ENCODE results near the gene CREB3L4.

CREB3L4 gene

GRCh38 chr1:153945131-153945794 is 22.4 kb upstream of the CREB3L4 start:
- Histone ChIP-seq H3K79me2 (ENCODE audit: control insufficient read depth, low read length) (peaks cover 38% of the 10 kb centered on the region), H3K27me3 (ENCODE audit: control insufficient read depth, low read length) (no peaks in the 10 kb centered on the region), H3K36me3 (ENCODE audit: control insufficient read depth, low read length) (peaks cover 85% of the 10 kb centered on the region), H3K4me3 (ENCODE audit: low read length) (peak overlapping the region; percentile 76), H3K9me3 (ENCODE audit: control insufficient read depth, insufficient read depth, low read length) (no peaks in the 10 kb centered on the region), H3K9me2 (replicated peaks; ENCODE audit: control insufficient read depth, low read length) (no peaks in the 10 kb centered on the region), H3K27ac (ENCODE audit: low read depth, low read length) (peak overlapping the region; percentile 90), H3F3A (ENCODE audit: control insufficient read depth, insufficient read depth) (peaks cover 21% of the 10 kb centered on the region), H3K4me1 (ENCODE audit: control insufficient read depth, low read length) (peaks cover 52% of the 10 kb centered on the region), H4K20me1 (ENCODE audit: control insufficient read depth, insufficient read depth, low read depth, low read length) (no peaks in the 10 kb centered on the region), H3K4me2 (ENCODE audit: low read length) (peak overlapping the region; percentile 86)
- TF ChIP-seq EZH2phosphoT487 (IDR thresholded peaks at IDR 0.05; ENCODE audit: borderline replicate concordance, low read length) (no peak), CTCF (IDR thresholded peaks at IDR 0.05; ENCODE audit: low read depth, low read length, poor library complexity, severe bottlenecking) (no peak)

GRCh38 chr1:153945795-153946621 is 21.7 kb upstream of the CREB3L4 start:
- peaks cover 85% of the 10 kb centered on the region for H3K36me3 ChIP-seq (ENCODE audit: control insufficient read depth, low read length)

GRCh38 chr1:153946622-153947241 is 21.0 kb upstream of the CREB3L4 start, which contains the start of gene DENND4B:
Gene DENND4B, minus strand, starts transcription at chr1:153946718. Its CDS starts 2,344 bp downstream, at chr1:153944374.
- H3K4me1 ChIP-seq (ENCODE audit: control insufficient read depth, low read length), result peaks cover 59% of the 10 kb centered on the region
- peak within 1 kb of the TSS; percentile 90 for H3K27ac ChIP-seq (ENCODE audit: low read depth, low read length)
- H4K20me1 ChIP-seq (ENCODE audit: control insufficient read depth, insufficient read depth, low read depth, low read length), result no peaks in the 10 kb centered on the region
- H3K79me2 ChIP-seq (ENCODE audit: control insufficient read depth, low read length), result peaks cover 38% of the 10 kb centered on the region
- H3K9me2 ChIP-seq (replicated peaks; ENCODE audit: control insufficient read depth, low read length), result no peaks in the 10 kb centered on the region
- H3K9me3 ChIP-seq (ENCODE audit: control insufficient read depth, insufficient read depth, low read length), result no peaks in the 10 kb centered on the region
- H3F3A ChIP-seq (ENCODE audit: control insufficient read depth, insufficient read depth), result peaks cover 21% of the 10 kb centered on the region
- TF ChIP-seq EZH2phosphoT487 (IDR thresholded peaks at IDR 0.05; ENCODE audit: borderline replicate concordance, low read length), result no peak
- peak; percentile 90 for TF ChIP-seq CTCF (IDR thresholded peaks at IDR 0.05; ENCODE audit: low read depth, low read length, poor library complexity, severe bottlenecking)
- peaks cover 84% of the 10 kb centered on the region for H3K36me3 ChIP-seq (ENCODE audit: control insufficient read depth, low read length)
- peak within 1 kb of the TSS; percentile 86 for H3K4me2 ChIP-seq (ENCODE audit: low read length)
- H3K27me3 ChIP-seq (ENCODE audit: control insufficient read depth, low read length), result no peaks in the 10 kb centered on the region
- peak within 1 kb of the TSS; percentile 76 for H3K4me3 ChIP-seq (ENCODE audit: low read length)

More at GRCh38 chr1:153945795-153946621, 21.7 kb upstream of the CREB3L4 start:
- Histone ChIP-seq H3K27me3 (ENCODE audit: control insufficient read depth, low read length) (no peaks in the 10 kb centered on the region), H3K9me2 (replicated peaks; ENCODE audit: control insufficient read depth, low read length) (no peaks in the 10 kb centered on the region), H3K4me1 (ENCODE audit: control insufficient read depth, low read length) (peaks cover 59% of the 10 kb centered on the region), H3K79me2 (ENCODE audit: control insufficient read depth, low read length) (peaks cover 38% of the 10 kb centered on the region), H3K27ac (ENCODE audit: low read depth, low read length) (peak overlapping the region; percentile 90), H3F3A (ENCODE audit: control insufficient read depth, insufficient read depth) (peaks cover 21% of the 10 kb centered on the region), H3K4me3 (ENCODE audit: low read length) (peak overlapping the region; percentile 76), H3K4me2 (ENCODE audit: low read length) (peak overlapping the region; percentile 86), H3K9me3 (ENCODE audit: control insufficient read depth, insufficient read depth, low read length) (no peaks in the 10 kb centered on the region), H4K20me1 (ENCODE audit: control insufficient read depth, insufficient read depth, low read depth, low read length) (no peaks in the 10 kb centered on the region)
- TF ChIP-seq CTCF (IDR thresholded peaks at IDR 0.05; ENCODE audit: low read depth, low read length, poor library complexity, severe bottlenecking) (no peak), EZH2phosphoT487 (IDR thresholded peaks at IDR 0.05; ENCODE audit: borderline replicate concordance, low read length) (no peak)
